Hepatocyte (in vitro differentiated cells): ENCODE results near the gene SYNGR3.

ENCODE experiments used
- CTCF ChIP-seq: fragments of 200-600 bp; sonication (generic); IDR thresholded peaks from 2 replicates; pipeline ENCODE4 v1.5.1; 2016; ENCODE audit warnings: antibody characterized with exemption, mild to moderate bottlenecking; ENCODE audit not compliant: poor library complexity
- EZH2 ChIP-seq: fragments of 200-600 bp; sonication (generic); IDR thresholded peaks from 2 replicates; pipeline ENCODE4 v1.6.1; 2016; ENCODE audit warnings: antibody characterized with exemption, mild to moderate bottlenecking, borderline replicate concordance
- EZH2phosphoT487 ChIP-seq: fragments of 200-600 bp; sonication (generic); IDR thresholded peaks from one replicate; pipeline ENCODE4 v1.6.1; 2018; ENCODE audit warnings: antibody characterized with exemption, mild to moderate bottlenecking, low read depth, moderate library complexity; ENCODE audit not compliant: unreplicated experiment, severe bottlenecking

GRCh38 chr16:1953734-1954133 lies 36.0 kb upstream of the SYNGR3 start:
- TF ChIP-seq EZH2phosphoT487 (no peak), CTCF (no peak), EZH2 (no peak)
